HFF-Myc (cell line): ENCODE measurements around the gene VANGL2.

Experiments
- DNase-seq: peaks from one replicate; pipeline ENCODE4 v3.0.0-alpha.2; 2011; ENCODE audit warnings: low read depth; ENCODE audit errors: extremely low read depth
- H3K4me3 ChIP-seq: replicated peaks from 2 replicates; pipeline ENCODE4 v1.5.1; 2011; ENCODE audit warnings: low read depth, mild to moderate bottlenecking, control low read depth, low read length
- CTCF ChIP-seq: IDR thresholded peaks from 2 replicates; pipeline ENCODE4 v1.5.1; 2012; ENCODE audit warnings: mild to moderate bottlenecking, low read depth, low read length, control low read depth; ENCODE audit errors: missing control alignments

Gene VANGL2

GRCh38 chr1:160369087-160369486, 31.3 kb upstream of the VANGL2 start:
- no peak for DNase-seq
- TF ChIP-seq CTCF, result no peak
- no peak overlapping the region for H3K4me3 ChIP-seq

GRCh38 chr1:160370561-160371345, 29.6 kb upstream of the VANGL2 start:
- TF ChIP-seq CTCF, result no peak
- no peak overlapping the region for H3K4me3 ChIP-seq
- no peak for DNase-seq

- no peak for DNase-seq
- no peak for TF ChIP-seq CTCF
- H3K4me3 ChIP-seq, result no peak overlapping the region
These were observed 29.1 kb upstream of the VANGL2 start for GRCh38 chr1:160371346-160371631.

- no peak for DNase-seq
- H3K4me3 ChIP-seq, result no peak overlapping the region
- TF ChIP-seq CTCF, result no peak
These were observed 28.6 kb upstream of the VANGL2 start for GRCh38 chr1:160371756-160372155.

- DNase-seq, result no peak
- TF ChIP-seq CTCF, result no peak
- no peak overlapping the region for H3K4me3 ChIP-seq
These were observed 26.7 kb upstream of the VANGL2 start for GRCh38 chr1:160373696-160374095.

- no peak for TF ChIP-seq CTCF
- no peak for DNase-seq
- no peak overlapping the region for H3K4me3 ChIP-seq
These were observed 25.9 kb upstream of the VANGL2 start for GRCh38 chr1:160374306-160375110.
